ENCODE measurements around the gene FNDC3B.

Gene FNDC3B

GRCh38 chr3:172321035-172321434 lies 281.7 kb downstream of the FNDC3B start:
- H3K4me1 ChIP-seq (ENCODE audit: control insufficient read depth, insufficient read depth, low read length), result no peaks in the 10 kb centered on the region
- CTCF ChIA-PET, result interaction anchor here (1.4 kb wide), 1 partner anchor 12 kb away, joined by 8 read pairs; no protein-coding TSS in a partner anchor
- H3K9me3 ChIP-seq (ENCODE audit: control insufficient read depth, insufficient read depth, low read depth, low read length), result no peaks in the 10 kb centered on the region
- no peak overlapping the region for H3K4me3 ChIP-seq (ENCODE audit: low read depth, low read length)
- TF ChIP-seq ZNF394 (tag by site-specific recombination; IDR thresholded peaks at IDR 0.05; ENCODE audit: borderline replicate concordance), result no peak
- TF ChIP-seq ZNF670 (tag by site-specific recombination; IDR thresholded peaks at IDR 0.05; ENCODE audit: low read depth), result no peak
- no peak for TF ChIP-seq BCL6B (tag by site-specific recombination; IDR thresholded peaks at IDR 0.05)
- no peak for TF ChIP-seq ZNF211 (tag by site-specific recombination; IDR thresholded peaks at IDR 0.05; ENCODE audit: low read depth)
- H3K27ac ChIP-seq (ENCODE audit: extremely low read depth, low read depth, low read length), result no peak overlapping the region
- peaks cover 0 to 27% of the 10 kb centered on the region in 2 experiments; a peak in 1 of 3 replicates for H3K36me3 ChIP-seq (ENCODE audit: control insufficient read depth in 2 of 2, insufficient read depth in 1 of 2, low read length in 2 of 2)
- POLR2A ChIA-PET, result no interaction called here

- CTCF ChIA-PET, result interaction anchor here (0.6 to 1.1 kb wide), 2 partner anchors 8 to 9 kb away, joined by 4 to 7 read pairs; no protein-coding TSS in a partner anchor
- POLR2A ChIA-PET, result no interaction called here
These were observed 284.7 kb downstream of the FNDC3B start for GRCh38 chr3:172323894-172324610.

GRCh38 chr3:172324611-172325203 lies 285.3 kb downstream of the FNDC3B start:
- Histone ChIP-seq H3K4me1 (ENCODE audit: control insufficient read depth, insufficient read depth, low read length) (no peaks in the 10 kb centered on the region), H3K4me3 (ENCODE audit: low read depth, low read length) (no peak overlapping the region), H3K36me3 (ENCODE audit: control insufficient read depth in 2 of 2, insufficient read depth in 1 of 2, low read length in 2 of 2) (peaks cover 0 to 34% of the 10 kb centered on the region in 2 experiments; a peak in 1 of 3 replicates), H3K9me3 (ENCODE audit: control insufficient read depth, insufficient read depth, low read depth, low read length) (no peaks in the 10 kb centered on the region), H3K27ac (ENCODE audit: extremely low read depth, low read depth, low read length) (no peak overlapping the region)
- TF ChIP-seq ZNF664 (tag by site-specific recombination; IDR thresholded peaks at IDR 0.05) (no peak), ZNF560 (tag by site-specific recombination; IDR thresholded peaks at IDR 0.05; ENCODE audit: borderline replicate concordance) (no peak), GLIS1 (tag by site-specific recombination; IDR thresholded peaks at IDR 0.05) (no peak), CTCF (tag by site-specific recombination; IDR thresholded peaks at IDR 0.05) (no peak), ZNF677 (tag by site-specific recombination; IDR thresholded peaks at IDR 0.05) (no peak), ZNF239 (tag by site-specific recombination; IDR thresholded peaks at IDR 0.05) (no peak), ZBTB1 (tag by site-specific recombination; IDR thresholded peaks at IDR 0.05) (no peak), AEBP2 (tag by site-specific recombination; IDR thresholded peaks at IDR 0.05; ENCODE audit: borderline replicate concordance) (no peak), ZNF202 (tag by site-specific recombination; IDR thresholded peaks at IDR 0.05; ENCODE audit: borderline replicate concordance) (no peak), ZNF121 (tag by site-specific recombination; IDR thresholded peaks at IDR 0.05) (no peak), OVOL3 (tag by site-specific recombination; IDR thresholded peaks at IDR 0.05) (no peak)
- CTCF ChIA-PET, result no interaction called here
- POLR2A ChIA-PET, result no interaction called here

More at GRCh38 chr3:172323894-172324610, 284.7 kb downstream of the FNDC3B start:
- Histone ChIP-seq H3K9me3 (ENCODE audit: control insufficient read depth, insufficient read depth, low read depth, low read length) (no peaks in the 10 kb centered on the region), H3K27ac (ENCODE audit: extremely low read depth, low read depth, low read length) (no peak overlapping the region), H3K4me3 (ENCODE audit: low read depth, low read length) (no peak overlapping the region), H3K36me3 (ENCODE audit: control insufficient read depth in 2 of 2, insufficient read depth in 1 of 2, low read length in 2 of 2) (peaks cover 0 to 33% of the 10 kb centered on the region in 2 experiments; a peak in 1 of 3 replicates), H3K4me1 (ENCODE audit: control insufficient read depth, insufficient read depth, low read length) (no peaks in the 10 kb centered on the region)
- TF ChIP-seq ZNF513 (tag by site-specific recombination; IDR thresholded peaks at IDR 0.05) (0 out of 2 replicates have a peak, but pooled peaks have one; percentile 22), ZNF610 (tag by site-specific recombination; IDR thresholded peaks at IDR 0.05; ENCODE audit: borderline replicate concordance) (no peak)
